NCI-H345 (cell line): ENCODE data around the gene CXorf49.
"Not testable (repeated sequence)": the region's sequence is repeated elsewhere in the genome, so short reads cannot be mapped to it uniquely, and the experiment has no call there.

Experiments used
- DNase-seq: peaks from one replicate; lab custom pipeline; 2025; lab: John Stamatoyannopoulos, UW

The CXorf49 gene

GRCh38 chrX:71671938-71672337 is 46.1 kb downstream of the CXorf49 start:
- no peak for DNase-seq

DNA sequence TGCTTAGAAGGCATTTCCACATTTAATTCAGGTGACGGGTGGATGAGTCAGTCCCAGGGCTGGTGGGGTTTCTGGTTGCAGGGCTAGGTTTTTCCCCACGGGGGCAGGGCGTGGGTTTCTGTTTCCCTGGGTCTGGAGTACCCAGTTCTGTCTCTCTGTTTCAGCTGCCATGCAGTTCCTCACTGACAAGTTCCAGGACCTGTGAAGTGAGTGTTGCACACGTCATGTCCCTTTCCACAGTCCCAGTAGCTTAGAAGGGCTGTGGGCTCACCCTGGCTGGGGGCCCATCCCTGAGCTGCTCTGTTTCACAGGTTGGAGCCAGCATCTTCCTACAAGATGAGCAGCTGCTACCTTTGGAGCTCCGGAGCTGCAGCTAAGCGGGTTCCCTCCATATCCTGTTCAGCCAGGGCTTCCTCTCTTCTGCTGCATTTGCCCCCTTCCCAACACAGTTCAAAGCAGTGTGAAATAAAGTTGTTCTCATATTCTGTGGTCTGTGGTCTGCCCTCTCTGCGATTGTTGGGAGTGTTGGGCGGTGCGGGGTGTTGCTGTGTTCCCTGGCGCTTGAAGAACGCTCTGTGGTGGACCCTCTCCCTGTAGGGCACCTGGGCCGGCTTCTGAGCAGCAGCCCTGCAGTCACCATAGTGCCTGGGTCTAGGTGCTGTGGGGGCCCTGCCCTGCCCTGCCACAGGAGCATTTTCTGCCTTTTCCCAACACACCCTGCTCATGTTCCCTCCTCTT is 46.9 kb downstream of the CXorf49 start:
- no peak for DNase-seq

DNA sequence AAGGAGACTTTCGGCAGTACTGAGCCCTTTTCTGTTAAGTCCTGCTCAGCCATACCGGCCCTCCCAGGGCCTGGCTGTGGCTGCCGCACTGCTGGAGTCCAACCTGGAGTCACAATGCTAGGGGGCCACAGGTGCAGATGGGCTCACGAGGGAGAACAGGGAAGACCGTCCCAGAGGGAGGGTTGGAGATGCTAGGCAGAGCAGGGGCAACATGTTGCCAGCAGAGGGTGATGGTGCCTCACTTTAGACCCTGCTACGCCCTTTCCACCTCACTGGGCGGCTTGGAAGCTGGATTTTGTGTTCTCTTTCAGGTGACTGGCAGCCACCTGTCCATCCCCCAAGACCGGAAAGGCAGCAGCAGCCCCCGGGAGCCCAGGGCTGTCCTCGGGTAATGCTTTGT is 48.1 kb downstream of the CXorf49 start:
- not testable (repeated sequence) for DNase-seq

DNA sequence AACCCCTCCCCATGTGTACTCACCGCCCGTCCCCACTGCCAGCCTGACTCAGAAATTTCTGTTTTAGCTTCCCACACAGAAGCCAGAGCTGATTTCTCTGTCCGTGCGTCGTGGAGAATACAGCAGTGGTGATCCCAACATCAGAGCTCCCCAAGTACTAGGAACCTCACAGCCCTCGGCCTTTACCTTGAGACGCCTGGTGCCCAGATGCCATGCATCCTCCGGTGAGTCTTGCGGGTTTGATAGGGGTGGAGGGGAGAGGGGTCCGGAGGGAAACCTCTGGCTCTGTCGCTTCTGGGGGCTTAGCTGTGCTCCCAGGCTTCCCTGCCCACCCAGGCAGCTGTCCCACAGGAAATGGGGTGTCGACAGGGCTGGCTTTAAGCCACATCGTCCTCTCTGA is 48.6 kb downstream of the CXorf49 start:
- no peak for DNase-seq

GRCh38 chrX:71668248-71668595 is 49.9 kb downstream of the CXorf49 start:
- no peak for DNase-seq

GRCh38 chrX:71667328-71668247 is 50.5 kb downstream of the CXorf49 start, which contains the start of gene LOC101059915:
Gene LOC101059915, plus strand, starts transcription at chrX:71667546.
- no peak for DNase-seq

DNA sequence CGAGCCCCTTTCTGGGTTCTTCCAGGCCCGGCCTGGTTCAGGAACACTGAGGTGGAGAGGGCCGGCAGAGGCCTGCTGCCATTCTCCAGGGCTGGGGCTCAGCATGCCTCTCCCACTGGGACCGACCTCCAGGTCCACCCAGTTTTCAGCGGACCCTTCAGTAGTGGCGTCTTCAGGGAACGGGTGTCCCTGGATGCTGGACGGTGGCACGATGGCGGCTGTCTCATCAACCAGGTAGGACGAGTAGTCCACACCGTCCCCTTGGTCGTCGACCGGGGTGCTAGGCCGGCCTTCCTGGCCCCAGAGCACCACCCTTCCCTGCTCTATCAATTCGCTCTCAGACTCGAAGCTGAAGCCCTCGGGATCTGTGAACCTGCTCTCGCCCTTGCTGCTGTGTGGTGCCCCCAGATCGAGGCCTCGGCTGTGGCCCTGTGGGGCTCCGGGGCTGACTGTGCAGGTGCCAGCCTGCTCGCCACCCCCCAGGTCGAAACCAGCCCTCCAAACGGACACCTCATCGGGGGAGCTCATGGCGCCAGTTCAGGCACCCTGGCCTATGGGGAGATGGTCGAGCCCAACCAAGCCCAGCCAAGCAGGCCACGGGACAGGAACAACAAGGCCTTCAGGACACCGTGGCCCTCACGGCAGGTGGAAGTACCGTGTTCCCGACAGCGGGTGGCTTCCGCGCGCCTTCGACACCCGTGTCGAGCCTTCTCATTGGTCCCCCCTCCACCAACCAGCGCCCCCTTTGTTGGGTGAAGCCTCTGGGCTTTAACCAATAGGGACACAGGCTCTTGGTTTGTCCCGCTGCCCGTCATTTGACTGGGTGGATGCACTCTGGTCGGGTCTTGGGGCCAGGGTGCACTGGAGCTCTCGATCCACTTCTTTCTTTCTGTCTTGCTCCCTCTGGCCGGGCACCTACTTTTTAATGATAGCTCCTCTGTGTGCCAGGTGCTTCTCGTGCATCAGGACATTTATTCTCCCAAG is 51.6 kb downstream of the CXorf49 start:
- no peak for DNase-seq

DNA sequence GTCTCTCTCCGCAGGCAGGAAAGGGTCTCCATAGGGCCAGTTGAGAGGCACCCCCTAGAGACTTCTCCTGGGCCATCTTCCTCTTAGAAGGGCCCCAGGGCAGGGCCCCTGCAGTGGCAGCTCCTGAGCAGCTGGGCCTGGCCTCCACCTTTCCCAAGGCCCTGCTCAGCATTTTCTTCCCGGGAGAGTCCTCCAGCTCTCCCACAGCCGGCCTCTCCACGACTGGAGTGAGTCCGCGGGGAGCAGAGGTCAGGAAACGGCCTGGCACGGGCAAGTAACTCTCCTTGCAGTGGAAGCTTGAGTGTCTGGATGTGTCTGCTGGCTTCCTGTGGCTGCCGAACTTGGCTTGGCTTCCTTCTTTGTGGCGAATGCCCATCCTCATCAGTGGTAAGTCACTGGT is 52.3 kb downstream of the CXorf49 start:
- DNase-seq = no peak

- no peak for DNase-seq
These were observed 53.1 kb downstream of the CXorf49 start for GRCh38 chrX:71664889-71665491.
